OCI-LY7 (cell line): ENCODE data around the gene EIF4EBP2. TPM values are rescaled to one million over a fixed set of nuclear protein-coding genes. Genes with fewer than 3 reads are reported as not detected.

Experiments used
- BruUV-seq: library from RNA; stranded (reverse); fragments of 400-500 nt; replicated peaks from 2 replicates; lab custom pipeline; 2021; lab: Mats Ljungman, UMichigan
- CTCF ChIA-PET: fragments of 300-600 bp; sonication (Branson Sonifier 250); formaldehyde crosslinking; loops from one replicate; lab custom pipeline; 2022; ENCODE audit warnings: antibody characterized with exemption; ENCODE audit not compliant: unreplicated experiment; lab: Charles Lee
- POLR2A ChIA-PET: fragments of 300-600 bp; sonication (Branson Sonifier 250); formaldehyde crosslinking; loops from one replicate; lab custom pipeline; 2022; ENCODE audit warnings: antibody characterized with exemption; lab: Charles Lee
- DNase-seq: peaks from one replicate; pipeline ENCODE4 v3.0.0-alpha.2; 2015; ENCODE audit warnings: low spot score
- H2AFZ ChIP-seq: fragments of 200-600 bp; sonication (generic), shearing (Covaris generic); 2 replicates; pipeline ENCODE4 v1.6.1; 2014; ENCODE audit warnings: mild to moderate bottlenecking, antibody characterized with exemption, low read length, moderate library complexity
- H3K27ac ChIP-seq: fragments of 200-600 bp; sonication (generic); 2 replicates; pipeline ENCODE4 v1.5.1; 2014; ENCODE audit warnings: mixed run types, low read depth, mild to moderate bottlenecking, moderate library complexity, low read length, inconsistent platforms; ENCODE audit not compliant: poor library complexity, severe bottlenecking
- H3K36me3 ChIP-seq: fragments of 200-600 bp; sonication (generic); 2 replicates; pipeline ENCODE4 v1.6.1; 2014; ENCODE audit warnings: mild to moderate bottlenecking, antibody characterized with exemption, low read length, moderate library complexity, mixed read lengths; ENCODE audit not compliant: insufficient read depth
- H3K4me1 ChIP-seq: fragments of 200-600 bp; sonication (generic); 2 replicates; pipeline ENCODE4 v1.5.1; 2014; ENCODE audit warnings: mild to moderate bottlenecking, low read length; ENCODE audit not compliant: insufficient read depth, poor library complexity, severe bottlenecking
- H3K4me2 ChIP-seq: fragments of 200-600 bp; sonication (generic); 2 replicates; pipeline ENCODE4 v1.6.1; 2014; ENCODE audit warnings: mild to moderate bottlenecking, low read length
- H3K4me3 ChIP-seq: fragments of 200-600 bp; sonication (generic); 2 replicates; pipeline ENCODE4 v1.5.1; 2014; ENCODE audit warnings: mild to moderate bottlenecking, low read depth, low read length; ENCODE audit not compliant: poor library complexity, severe bottlenecking
- H3K79me2 ChIP-seq: fragments of 200-600 bp; sonication (generic); 2 replicates; pipeline ENCODE4 v1.6.1; 2016; ENCODE audit warnings: low read depth, mild to moderate bottlenecking, low read length, moderate library complexity, mixed read lengths; ENCODE audit not compliant: insufficient read depth
- H3K9me2 ChIP-seq: fragments of 200-600 bp; sonication (generic); 2 replicates; pipeline ENCODE4 v1.6.1; 2016; ENCODE audit warnings: mild to moderate bottlenecking, low read length, mixed read lengths; ENCODE audit not compliant: insufficient read depth
- H3K9me3 ChIP-seq: fragments of 200-600 bp; sonication (generic); 2 replicates; pipeline ENCODE4 v1.6.1; 2014; ENCODE audit warnings: mild to moderate bottlenecking, mixed run types, low read length, mixed read lengths
- H4K20me1 ChIP-seq: fragments of 200-600 bp; sonication (generic); 2 replicates; pipeline ENCODE4 v1.6.1; 2014; ENCODE audit warnings: mild to moderate bottlenecking, antibody characterized with exemption, low read length, moderate library complexity, mixed read lengths; ENCODE audit not compliant: insufficient read depth
- EZH2phosphoT487 ChIP-seq: fragments of 200-600 bp; sonication (generic); IDR thresholded peaks from 2 replicates; pipeline ENCODE4 v1.6.1; 2018; ENCODE audit warnings: low read depth, borderline replicate concordance, mild to moderate bottlenecking, mixed run types, antibody characterized with exemption, low read length, moderate library complexity, mixed read lengths
- intact Hi-C: fragments of 100-400 bp; cut with micrococcal nuclease; formaldehyde crosslinking; loops from one replicate; pipeline ENCODE4 v1.10.0; 2022; ENCODE audit not compliant: unreplicated experiment
- total RNA-seq, 2 experiments: library from RNA; depleted of rRNA in 1 of 2; stranded (reverse); fragments of >200 nt in 1 of 2; shearing (Covaris generic) in 1 of 2; gene quantifications; 2 replicates each; pipeline ENCODE4 v1.2.3, GENCODE V29; 2014 to 2022
- TF ChIP-seq, protein P1 (sequence below): fragments of 200-600 bp; sonication (generic); conservative IDR thresholded peaks from 2 replicates; pipeline ENCODE4 v1.5.1; 2014; ENCODE audit warnings: mild to moderate bottlenecking, antibody characterized with exemption, low read length, moderate library complexity, mixed read lengths

Gene EIF4EBP2
- total RNA-seq, 2 experiments from 2014 or later: 24.5 to 59.8 TPM

DNA sequence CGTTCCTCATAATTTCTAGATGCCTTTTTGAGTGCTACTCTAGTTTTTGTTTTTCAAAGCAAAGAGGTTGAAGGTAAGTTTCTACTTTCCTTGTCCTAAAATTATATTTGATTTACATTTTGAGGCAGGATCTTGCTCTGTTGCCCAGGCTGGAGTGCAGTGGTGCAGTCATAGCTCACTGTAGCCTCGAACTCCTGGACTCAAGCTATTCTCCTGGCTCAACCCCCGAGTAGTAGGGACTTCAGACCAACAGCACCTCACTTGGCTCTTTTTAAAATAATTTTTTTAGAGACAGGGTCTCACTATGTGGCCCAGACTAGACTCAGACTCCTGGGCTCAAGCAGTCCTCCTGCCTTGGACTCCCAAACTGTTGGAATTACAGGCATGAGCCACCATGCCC, 14.8 kb downstream of the EIF4EBP2 start:
- intact Hi-C loops: no loop called here
- Histone ChIP-seq H3K4me2 (no peak overlapping the region), H3K4me3 (no peak overlapping the region), H3K27ac (no peak overlapping the region), H3K9me2 (no peaks in the 10 kb centered on the region), H3K36me3 (peaks cover 59% of the 10 kb centered on the region), H2AFZ (no peak overlapping the region), H3K9me3 (no peaks in the 10 kb centered on the region), H3K79me2 (peaks cover 7% of the 10 kb centered on the region), H4K20me1 (no peaks in the 10 kb centered on the region), H3K4me1 (no peaks in the 10 kb centered on the region)
- ChIA-PET POLR2A (interaction anchor here (0.6 kb wide), 1 partner anchor 13 kb away, joined by 3 read pairs; no protein-coding TSS in a partner anchor), CTCF (no interaction called here)
- no peak for TF ChIP-seq EZH2phosphoT487
- no TSS peak for BruUV-seq
- DNase-seq: no peak

DNA sequence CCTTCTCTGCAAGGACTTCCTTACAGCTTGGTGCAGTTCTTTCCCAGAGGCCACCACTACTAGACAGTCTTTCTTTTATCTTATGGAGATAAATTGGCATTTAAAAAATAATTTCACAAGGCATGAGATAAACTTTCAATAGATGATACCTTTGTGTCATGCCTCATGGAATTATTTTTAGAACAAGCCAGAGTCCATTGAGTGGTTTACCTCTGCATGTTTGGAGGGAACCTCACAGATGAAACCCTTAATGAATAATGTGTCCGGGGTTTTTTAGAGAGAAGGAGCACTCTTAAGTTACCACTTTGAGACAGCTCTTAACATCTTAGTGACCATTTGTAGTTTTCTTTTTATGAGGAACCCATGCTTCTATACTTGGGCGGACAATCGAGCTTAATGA, 20.4 kb downstream of the EIF4EBP2 start:
- POLR2A ChIA-PET: interaction anchor here (0.6 to 1.6 kb wide), 5 partner anchors 9 to 430 kb away, joined by 3 to 4 read pairs (median 3); no protein-coding TSS in a partner anchor
- Histone ChIP-seq H3K36me3 (peaks cover 91% of the 10 kb centered on the region), H4K20me1 (no peaks in the 10 kb centered on the region), H2AFZ (no peak overlapping the region), H3K79me2 (no peaks in the 10 kb centered on the region), H3K4me2 (no peak overlapping the region), H3K9me2 (no peaks in the 10 kb centered on the region), H3K9me3 (no peaks in the 10 kb centered on the region), H3K27ac (no peak overlapping the region), H3K4me1 (no peaks in the 10 kb centered on the region), H3K4me3 (no peak overlapping the region)
- intact Hi-C loops: no loop called here
- no peak for TF ChIP-seq EZH2phosphoT487
- CTCF ChIA-PET: no interaction called here
- no peak for DNase-seq
- BruUV-seq: no TSS peak

DNA sequence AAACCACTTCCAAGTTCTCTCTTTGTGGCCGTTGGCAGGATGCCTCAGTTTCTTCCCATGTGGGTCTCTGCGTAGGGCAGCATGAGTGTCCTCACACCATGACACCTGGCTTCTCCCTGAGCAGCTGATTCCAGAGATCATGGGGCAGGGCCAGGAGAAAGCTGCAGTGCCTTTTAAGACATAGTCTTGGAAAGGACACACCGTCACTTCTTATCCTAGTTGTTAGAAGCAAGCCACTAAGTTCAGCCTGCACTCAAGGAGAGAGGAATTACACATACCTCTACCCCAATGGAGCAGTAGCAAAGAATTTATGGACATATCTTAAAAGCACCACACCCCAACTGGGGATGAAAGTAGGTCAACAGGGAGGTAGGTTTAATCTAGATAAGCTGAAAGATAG, 21.2 kb downstream of the EIF4EBP2 start:
- CTCF ChIA-PET: no interaction called here
- TF ChIP-seq, protein P1, sequence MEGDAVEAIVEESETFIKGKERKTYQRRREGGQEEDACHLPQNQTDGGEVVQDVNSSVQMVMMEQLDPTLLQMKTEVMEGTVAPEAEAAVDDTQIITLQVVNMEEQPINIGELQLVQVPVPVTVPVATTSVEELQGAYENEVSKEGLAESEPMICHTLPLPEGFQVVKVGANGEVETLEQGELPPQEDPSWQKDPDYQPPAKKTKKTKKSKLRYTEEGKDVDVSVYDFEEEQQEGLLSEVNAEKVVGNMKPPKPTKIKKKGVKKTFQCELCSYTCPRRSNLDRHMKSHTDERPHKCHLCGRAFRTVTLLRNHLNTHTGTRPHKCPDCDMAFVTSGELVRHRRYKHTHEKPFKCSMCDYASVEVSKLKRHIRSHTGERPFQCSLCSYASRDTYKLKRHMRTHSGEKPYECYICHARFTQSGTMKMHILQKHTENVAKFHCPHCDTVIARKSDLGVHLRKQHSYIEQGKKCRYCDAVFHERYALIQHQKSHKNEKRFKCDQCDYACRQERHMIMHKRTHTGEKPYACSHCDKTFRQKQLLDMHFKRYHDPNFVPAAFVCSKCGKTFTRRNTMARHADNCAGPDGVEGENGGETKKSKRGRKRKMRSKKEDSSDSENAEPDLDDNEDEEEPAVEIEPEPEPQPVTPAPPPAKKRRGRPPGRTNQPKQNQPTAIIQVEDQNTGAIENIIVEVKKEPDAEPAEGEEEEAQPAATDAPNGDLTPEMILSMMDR: no peak
- TF ChIP-seq EZH2phosphoT487: no peak
- no TSS peak for BruUV-seq
- Histone ChIP-seq H2AFZ (no peak overlapping the region), H3K27ac (no peak overlapping the region), H3K4me1 (no peaks in the 10 kb centered on the region), H3K79me2 (no peaks in the 10 kb centered on the region), H3K36me3 (peaks cover 88% of the 10 kb centered on the region), H3K4me2 (no peak overlapping the region), H3K9me2 (no peaks in the 10 kb centered on the region), H3K9me3 (no peaks in the 10 kb centered on the region), H4K20me1 (no peaks in the 10 kb centered on the region), H3K4me3 (no peak overlapping the region)
- intact Hi-C loops: no loop called here
- POLR2A ChIA-PET: interaction anchor here (1.1 to 1.6 kb wide), 3 partner anchors 11 to 20 kb away, joined by 4 read pairs; no protein-coding TSS in a partner anchor
- DNase-seq: no peak

DNA sequence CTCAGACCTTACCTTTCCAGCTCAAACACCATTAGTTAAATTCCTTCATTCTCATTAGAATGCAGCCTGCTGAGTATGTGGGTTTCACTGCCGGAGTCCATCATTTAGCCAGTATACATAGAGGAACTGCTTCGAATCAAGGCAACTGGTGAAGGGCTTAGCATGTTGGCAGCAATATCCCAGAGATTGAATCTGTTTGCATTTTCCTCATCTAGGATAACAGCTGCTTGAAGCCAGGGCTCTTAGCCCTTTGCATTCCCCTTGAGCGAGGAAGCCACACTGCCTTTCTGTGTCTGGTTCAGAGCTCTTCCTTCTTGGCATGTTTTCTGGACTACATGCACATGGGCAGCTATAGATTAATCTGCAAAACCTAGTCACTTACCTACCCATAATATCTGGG, 22.9 kb downstream of the EIF4EBP2 start:
- ChIA-PET CTCF (no interaction called here), POLR2A (no interaction called here)
- Histone ChIP-seq H3K4me2 (no peak overlapping the region), H3K9me3 (no peaks in the 10 kb centered on the region), H3K79me2 (no peaks in the 10 kb centered on the region), H4K20me1 (no peaks in the 10 kb centered on the region), H3K4me3 (no peak overlapping the region), H2AFZ (no peak overlapping the region), H3K9me2 (no peaks in the 10 kb centered on the region), H3K36me3 (peaks cover 78% of the 10 kb centered on the region), H3K4me1 (no peaks in the 10 kb centered on the region), H3K27ac (no peak overlapping the region)
- BruUV-seq: no TSS peak
- intact Hi-C loops: no loop called here
- TF ChIP-seq, protein P1: no peak
- no peak for TF ChIP-seq EZH2phosphoT487
- no peak for DNase-seq
